BLaER1 (cell line): ENCODE results near the gene MAN2A1.
"Not testable (repeated sequence)": the region's sequence is repeated elsewhere in the genome, so short reads cannot be mapped to it uniquely, and the experiment has no call there.

Source experiments
- H3K27ac ChIP-seq: shearing (Covaris generic); formaldehyde crosslinking; 2 replicates; pipeline ENCODE4 v1.8.1; 2022
- H3K27me3 ChIP-seq: shearing (Covaris generic); formaldehyde crosslinking; 2 replicates; pipeline ENCODE4 v1.8.1; 2022
- H3K36me3 ChIP-seq: shearing (Covaris generic); formaldehyde crosslinking; 2 replicates; pipeline ENCODE4 v1.8.1; 2022
- H3K4me1 ChIP-seq: shearing (Covaris generic); formaldehyde crosslinking; 2 replicates; pipeline ENCODE4 v1.8.1; 2022
- H3K4me2 ChIP-seq: shearing (Covaris generic); formaldehyde crosslinking; 2 replicates; pipeline ENCODE4 v1.8.1; 2022
- H3K4me3 ChIP-seq: shearing (Covaris generic); formaldehyde crosslinking; 2 replicates; pipeline ENCODE4 v1.8.1; 2022
- H3K9ac ChIP-seq: shearing (Covaris generic); formaldehyde crosslinking; 2 replicates; pipeline ENCODE4 v1.8.1; 2022
- H3K9me3 ChIP-seq: shearing (Covaris generic); formaldehyde crosslinking; 2 replicates; pipeline ENCODE4 v1.8.1; 2022
- H4K20me1 ChIP-seq: shearing (Covaris generic); formaldehyde crosslinking; 2 replicates; pipeline ENCODE4 v1.8.1; 2022
- Cebpa-rat ChIP-seq: shearing (Covaris generic); IDR thresholded peaks from 2 replicates; pipeline ENCODE4 v1.8.1; 2022

MAN2A1 gene

GRCh38 chr5:109803854-109804253 is 114.1 kb downstream of the MAN2A1 start:
- H3K4me3 ChIP-seq: no peak overlapping the region
- no peak overlapping the region for H3K9ac ChIP-seq
- H3K27ac ChIP-seq: no peak overlapping the region
- H3K27me3 ChIP-seq: no peaks in the 10 kb centered on the region
- peaks cover 23% of the 10 kb centered on the region for H3K36me3 ChIP-seq
- no peaks in the 10 kb centered on the region for H3K9me3 ChIP-seq
- no peak overlapping the region for H3K4me2 ChIP-seq
- no peaks in the 10 kb centered on the region for H4K20me1 ChIP-seq
- no peak for TF ChIP-seq Cebpa-rat
- H3K4me1 ChIP-seq: no peaks in the 10 kb centered on the region

GRCh38 chr5:109805472-109805871 is 115.7 kb downstream of the MAN2A1 start:
- TF ChIP-seq Cebpa-rat: no peak
- no peak overlapping the region for H3K27ac ChIP-seq
- no peaks in the 10 kb centered on the region for H3K9me3 ChIP-seq
- H3K36me3 ChIP-seq: peaks cover 26% of the 10 kb centered on the region
- H3K27me3 ChIP-seq: no peaks in the 10 kb centered on the region
- H3K4me3 ChIP-seq: no peak overlapping the region
- no peaks in the 10 kb centered on the region for H4K20me1 ChIP-seq
- no peak overlapping the region for H3K4me2 ChIP-seq
- H3K9ac ChIP-seq: no peak overlapping the region
- no peaks in the 10 kb centered on the region for H3K4me1 ChIP-seq

DNA sequence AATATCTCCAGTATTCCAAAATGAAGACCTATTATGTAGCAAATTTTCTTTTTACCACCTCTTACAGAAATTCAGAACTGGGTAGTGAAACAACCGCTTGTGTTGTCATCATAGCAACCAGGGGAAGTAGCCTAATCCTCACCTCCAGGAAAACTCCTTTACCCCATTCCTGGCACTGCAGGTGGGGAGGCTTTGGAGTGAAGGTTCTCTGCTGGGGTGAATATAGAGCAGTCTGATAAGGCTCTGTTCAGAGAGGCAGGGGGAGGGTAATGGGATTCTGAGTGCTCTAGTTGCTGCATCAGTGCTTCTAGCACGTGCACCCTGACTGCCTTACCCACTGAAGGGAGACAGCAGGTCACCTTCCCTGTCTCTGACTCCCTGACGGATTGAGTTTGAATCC is 116.2 kb downstream of the MAN2A1 start:
- H3K4me1 ChIP-seq: no peaks in the 10 kb centered on the region
- no peak overlapping the region for H3K4me2 ChIP-seq
- H3K4me3 ChIP-seq: no peak overlapping the region
- no peak overlapping the region for H3K27ac ChIP-seq
- no peak for TF ChIP-seq Cebpa-rat
- no peak overlapping the region for H3K9ac ChIP-seq
- H3K27me3 ChIP-seq: no peaks in the 10 kb centered on the region
- H3K36me3 ChIP-seq: peaks cover 29% of the 10 kb centered on the region
- no peaks in the 10 kb centered on the region for H4K20me1 ChIP-seq
- H3K9me3 ChIP-seq: no peaks in the 10 kb centered on the region

DNA sequence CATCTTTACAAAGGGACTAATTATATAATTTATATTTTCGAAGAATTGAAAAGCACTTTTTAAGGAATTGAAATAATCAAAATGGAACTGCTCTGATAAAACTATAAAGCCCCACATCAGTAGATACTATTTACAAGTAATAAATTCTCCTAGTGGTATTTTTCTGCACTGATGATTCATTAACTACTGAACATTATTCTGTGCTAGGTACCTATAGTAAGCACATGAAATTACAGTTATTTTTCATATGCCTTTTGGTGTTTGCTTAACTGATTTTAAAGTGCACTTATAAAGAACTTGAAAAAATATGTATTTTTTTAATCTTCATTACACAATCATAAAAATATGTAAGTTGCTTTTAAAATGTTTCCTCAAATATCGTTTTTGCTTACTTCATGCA is 123.0 kb downstream of the MAN2A1 start:
- no peak for TF ChIP-seq Cebpa-rat
- Histone ChIP-seq H3K9ac (no peak overlapping the region), H3K27ac (no peak overlapping the region), H3K27me3 (no peaks in the 10 kb centered on the region), H3K4me3 (no peak overlapping the region), H3K36me3 (peaks cover 45% of the 10 kb centered on the region), H3K4me2 (no peak overlapping the region), H3K4me1 (no peaks in the 10 kb centered on the region), H4K20me1 (no peaks in the 10 kb centered on the region), H3K9me3 (no peaks in the 10 kb centered on the region)

DNA sequence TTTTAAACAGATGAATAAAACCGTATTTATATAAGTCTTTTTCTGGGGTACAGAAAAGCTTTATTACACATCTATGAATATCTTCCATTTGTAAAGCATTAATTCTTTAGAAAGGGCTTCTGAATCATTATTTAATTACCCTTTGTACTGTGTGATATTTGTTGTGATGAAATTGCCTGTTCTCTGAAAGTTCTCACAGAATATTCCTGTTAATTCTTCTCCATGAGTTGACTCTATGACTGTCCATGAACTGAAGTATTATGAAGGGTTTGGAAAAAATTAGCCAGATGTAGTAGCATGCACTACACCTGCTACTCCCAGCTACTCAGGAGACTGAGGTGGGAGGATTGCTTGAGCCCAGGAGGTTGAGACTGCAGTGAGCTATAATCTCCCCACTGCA is 127.0 kb downstream of the MAN2A1 start:
- Histone ChIP-seq H3K4me2 (no peak overlapping the region), H3K9ac (no peak overlapping the region), H3K27me3 (no peaks in the 10 kb centered on the region), H3K27ac (no peak overlapping the region), H3K36me3 (peaks cover 62% of the 10 kb centered on the region), H3K9me3 (no peaks in the 10 kb centered on the region), H3K4me1 (no peaks in the 10 kb centered on the region), H4K20me1 (no peaks in the 10 kb centered on the region), H3K4me3 (no peak overlapping the region)
- TF ChIP-seq Cebpa-rat: no peak

DNA sequence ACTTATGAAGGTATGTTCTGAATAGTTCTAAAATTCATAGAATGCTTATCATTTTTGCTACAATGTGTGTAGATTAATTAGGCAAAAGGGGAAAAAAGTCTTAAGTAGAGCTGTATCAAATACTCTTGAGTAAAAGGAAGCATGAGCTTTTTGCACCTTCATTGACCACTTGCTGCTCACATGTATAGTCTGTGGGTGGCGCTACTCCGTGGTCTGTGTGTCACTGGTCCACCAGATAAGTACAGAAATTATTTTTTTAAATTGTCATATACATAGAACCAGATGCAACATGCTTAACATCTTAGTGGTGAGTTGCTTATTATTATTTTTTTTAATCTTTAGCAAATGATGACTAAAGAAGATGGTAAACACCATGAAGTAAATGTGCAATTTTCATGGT is 130.2 kb downstream of the MAN2A1 start:
- Histone ChIP-seq H3K4me2 (no peak overlapping the region), H3K27me3 (no peaks in the 10 kb centered on the region), H3K27ac (no peak overlapping the region), H3K9ac (no peak overlapping the region), H3K4me3 (no peak overlapping the region), H3K4me1 (no peaks in the 10 kb centered on the region), H3K36me3 (peaks cover 55% of the 10 kb centered on the region), H3K9me3 (no peaks in the 10 kb centered on the region), H4K20me1 (no peaks in the 10 kb centered on the region)
- no peak for TF ChIP-seq Cebpa-rat

DNA sequence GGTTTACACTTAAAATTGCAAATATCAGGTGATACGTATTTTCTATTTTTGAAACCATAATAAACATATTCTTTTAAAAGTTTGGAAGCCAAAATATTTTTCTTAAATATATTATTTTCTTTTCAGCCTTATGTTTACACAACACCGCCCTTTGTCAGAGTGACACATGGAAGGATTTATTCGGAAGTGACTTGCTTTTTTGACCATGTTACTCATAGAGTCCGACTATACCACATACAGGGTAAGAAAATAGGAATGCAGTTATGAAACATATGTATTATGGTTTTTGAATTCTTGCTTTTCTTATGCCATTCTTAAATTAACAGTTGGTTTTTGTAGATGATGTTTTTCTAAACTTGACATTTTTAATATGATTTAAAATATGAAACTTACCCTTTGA is 133.9 kb downstream of the MAN2A1 start:
- TF ChIP-seq Cebpa-rat: no peak
- no peaks in the 10 kb centered on the region for H3K27me3 ChIP-seq
- no peak overlapping the region for H3K4me3 ChIP-seq
- H3K27ac ChIP-seq: no peak overlapping the region
- peaks cover 61% of the 10 kb centered on the region for H3K36me3 ChIP-seq
- no peak overlapping the region for H3K4me2 ChIP-seq
- H3K4me1 ChIP-seq: no peaks in the 10 kb centered on the region
- H3K9me3 ChIP-seq: no peaks in the 10 kb centered on the region
- no peaks in the 10 kb centered on the region for H4K20me1 ChIP-seq
- H3K9ac ChIP-seq: no peak overlapping the region

- Histone ChIP-seq H3K4me3 (no peak overlapping the region), H4K20me1 (no peaks in the 10 kb centered on the region), H3K27ac (no peak overlapping the region), H3K4me2 (no peak overlapping the region), H3K9ac (no peak overlapping the region), H3K4me1 (no peaks in the 10 kb centered on the region), H3K9me3 (no peaks in the 10 kb centered on the region), H3K27me3 (no peaks in the 10 kb centered on the region), H3K36me3 (peaks cover 50% of the 10 kb centered on the region)
- TF ChIP-seq Cebpa-rat: no peak
Observed at GRCh38 chr5:109825450-109825849, 135.7 kb downstream of the MAN2A1 start.

GRCh38 chr5:109826426-109826825 is 136.7 kb downstream of the MAN2A1 start:
- Histone ChIP-seq H3K4me2 (no peak overlapping the region), H3K9ac (no peak overlapping the region), H3K9me3 (peaks cover 7% of the 10 kb centered on the region; the same call in 1 of the 2 replicates), H4K20me1 (no peaks in the 10 kb centered on the region), H3K4me3 (no peak overlapping the region), H3K27me3 (no peaks in the 10 kb centered on the region), H3K27ac (no peak overlapping the region), H3K4me1 (no peaks in the 10 kb centered on the region), H3K36me3 (peaks cover 52% of the 10 kb centered on the region)
- TF ChIP-seq Cebpa-rat: no peak

DNA sequence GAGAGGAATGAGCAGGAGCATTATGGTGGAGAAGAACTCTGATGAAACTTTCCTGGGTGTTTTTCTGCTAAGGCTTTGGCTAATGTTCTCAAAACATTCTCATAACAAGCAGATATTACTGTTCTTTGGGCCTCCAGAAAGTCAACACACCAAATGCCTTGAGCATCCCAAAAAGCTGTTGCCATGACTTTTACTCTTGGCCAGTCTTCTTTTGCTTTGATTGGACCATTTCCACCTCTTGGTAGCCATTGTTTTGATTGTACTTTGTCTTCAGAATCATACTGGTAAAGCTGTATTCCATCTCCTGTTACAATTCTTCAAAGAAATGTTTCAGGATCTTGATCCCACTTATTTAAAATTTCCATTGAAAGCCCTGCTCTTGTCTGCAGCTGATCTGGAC is 139.6 kb downstream of the MAN2A1 start:
- H3K27ac ChIP-seq: no peak overlapping the region
- no peak for TF ChIP-seq Cebpa-rat
- peaks cover 58% of the 10 kb centered on the region for H3K36me3 ChIP-seq
- no peaks in the 10 kb centered on the region for H3K27me3 ChIP-seq
- H3K4me2 ChIP-seq: no peak overlapping the region
- H3K4me3 ChIP-seq: no peak overlapping the region
- H3K9ac ChIP-seq: no peak overlapping the region
- no peaks in the 10 kb centered on the region for H4K20me1 ChIP-seq
- peaks cover 20% of the 10 kb centered on the region for H3K9me3 ChIP-seq
- H3K4me1 ChIP-seq: no peaks in the 10 kb centered on the region

- Histone ChIP-seq H4K20me1 (no peaks in the 10 kb centered on the region), H3K4me1 (no peaks in the 10 kb centered on the region), H3K9me3 (peaks cover 20% of the 10 kb centered on the region), H3K9ac (no peak overlapping the region), H3K4me2 (no peak overlapping the region), H3K36me3 (peaks cover 48% of the 10 kb centered on the region), H3K4me3 (no peak overlapping the region), H3K27me3 (no peaks in the 10 kb centered on the region), H3K27ac (no peak overlapping the region)
- no peak for TF ChIP-seq Cebpa-rat
Observed at GRCh38 chr5:109830955-109831502, 141.3 kb downstream of the MAN2A1 start.

GRCh38 chr5:109832207-109833188 is 142.8 kb downstream of the MAN2A1 start:
- H3K4me1 ChIP-seq, H3K4me3 ChIP-seq, H4K20me1 ChIP-seq, H3K27me3 ChIP-seq, H3K27ac ChIP-seq, H3K9ac ChIP-seq, H3K4me2 ChIP-seq: not testable (repeated sequence)
- H3K36me3 ChIP-seq: peaks cover 49% of the 10 kb centered on the region
- H3K9me3 ChIP-seq: peaks cover 20% of the 10 kb centered on the region
